ACHN (cell line): ENCODE results near the gene SUGCT.
"Not testable (repeated sequence)": the region's sequence is repeated elsewhere in the genome, so short reads cannot be mapped to it uniquely, and the experiment has no call there.

Experiments
- DNase-seq: peaks from one replicate; pipeline ENCODE4 v3.0.0-alpha.2; 2015
- in situ Hi-C: cut with HindIII; loops from 2 replicates; pipeline ENCODE4 v1.10.0; 2017; ENCODE audit warnings: low sequenced_read_pairs, low pct_ligation_motif_present, low pct_unique_long_range_greater_than_20kb

The SUGCT gene

GRCh38 chr7:40134428-40135316 is at the start of gene SUGCT, which contains the start of gene MPLKIP:
Gene SUGCT (plus strand): TSS chr7:40135005.
Gene MPLKIP (minus strand): TSS chr7:40134622. CDS start chr7:40134567, 55 bp downstream.
- DNase-seq, result peak; percentile 91
- in situ Hi-C loops, result no loop called here

DNA sequence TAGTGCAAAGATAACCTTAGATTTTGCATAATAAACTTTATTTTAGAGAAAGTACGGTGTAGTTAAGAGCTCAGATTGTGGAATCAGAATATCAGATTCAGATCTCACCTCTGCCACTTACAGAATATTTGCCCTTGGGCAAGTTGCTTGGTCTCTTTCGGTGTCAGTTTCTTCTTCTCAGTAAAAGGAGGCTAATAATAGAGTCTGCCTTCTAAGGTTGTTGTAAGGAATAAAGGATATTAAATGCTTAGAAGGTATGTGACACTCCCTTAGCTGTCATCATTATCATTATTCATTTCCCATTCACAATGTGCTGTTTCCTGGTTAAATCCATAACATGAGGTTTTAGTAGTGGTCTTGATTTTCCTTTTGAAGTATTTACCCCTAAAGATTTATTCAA is 42.6 kb upstream of the SUGCT start:
- in situ Hi-C loops, result no loop called here
- DNase-seq, result no peak

GRCh38 chr7:40093631-40094350 is 41.0 kb upstream of the SUGCT start:
- no peak for DNase-seq
- in situ Hi-C loops, result no loop called here

GRCh38 chr7:40095230-40095629 is 39.6 kb upstream of the SUGCT start:
- no peak for DNase-seq
- in situ Hi-C loops, result no loop called here

- no peak for DNase-seq
- in situ Hi-C loops, result no loop called here
Measured at GRCh38 chr7:40095695-40096327, 39.0 kb upstream of the SUGCT start.

DNA sequence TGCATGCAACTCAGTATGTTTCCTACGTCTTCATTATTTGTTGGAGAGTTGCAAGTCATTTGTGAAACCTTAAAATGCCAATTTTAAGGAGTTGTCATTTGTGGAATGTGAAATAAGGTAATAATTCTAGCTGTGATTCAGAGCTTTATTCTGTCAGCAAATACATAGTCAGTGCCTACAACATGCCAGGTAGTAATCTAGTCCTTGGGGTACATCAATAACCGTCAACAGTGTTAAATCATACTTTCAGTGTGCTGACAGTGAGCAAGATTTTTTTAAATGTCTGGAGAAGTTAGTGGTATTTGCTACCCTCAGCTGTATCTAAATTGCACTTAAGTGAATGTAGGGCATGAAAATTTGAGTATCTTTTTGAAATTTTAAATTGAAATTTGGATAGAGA is 37.1 kb upstream of the SUGCT start:
- in situ Hi-C loops, result no loop called here
- no peak for DNase-seq

GRCh38 chr7:40098810-40099209 is 36.0 kb upstream of the SUGCT start:
- no peak for DNase-seq
- in situ Hi-C loops, result no loop called here

DNA sequence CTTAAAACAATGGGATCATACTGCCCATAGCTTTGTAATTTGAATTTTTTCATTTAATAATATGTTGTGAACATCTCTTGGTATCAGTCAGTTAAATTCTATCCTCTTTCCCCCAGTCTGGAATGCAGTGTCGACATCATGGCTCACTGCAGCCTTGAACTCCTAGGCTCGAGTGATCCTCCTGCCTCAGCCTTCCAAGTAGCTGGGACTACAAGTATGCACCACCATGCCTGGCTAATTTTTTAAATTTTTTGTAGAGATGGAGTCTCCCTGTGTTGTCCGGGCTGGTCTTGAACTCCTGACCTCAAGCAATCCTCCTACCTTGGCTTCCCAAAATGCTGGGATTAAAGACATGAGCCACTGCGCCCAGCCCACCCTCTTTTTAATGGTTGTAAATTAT is 35.0 kb upstream of the SUGCT start:
- DNase-seq, result no peak
- in situ Hi-C loops, result no loop called here

DNA sequence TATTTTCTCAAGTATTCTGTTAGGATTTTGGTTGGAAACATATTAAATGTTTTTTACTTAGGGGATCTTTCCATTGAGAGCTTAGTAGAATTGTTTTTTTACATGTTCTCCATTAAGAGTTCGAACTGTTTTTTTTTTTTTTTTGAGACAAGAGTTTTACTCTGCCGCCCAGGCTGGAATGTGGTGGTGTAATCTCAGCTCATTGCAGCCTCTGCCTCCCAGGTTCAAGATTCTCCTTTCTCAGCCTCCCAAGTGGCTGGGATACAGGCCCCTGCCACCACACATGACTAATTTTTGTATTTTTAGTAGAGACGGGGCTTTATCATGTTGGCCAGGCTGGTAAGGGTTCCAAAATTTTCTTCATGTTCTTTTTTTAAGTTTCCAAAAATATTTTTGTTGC is 33.6 kb upstream of the SUGCT start:
- in situ Hi-C loops, result no loop called here
- DNase-seq, result no peak

- in situ Hi-C loops, result no loop called here
Measured at GRCh38 chr7:40102897-40103296, 31.9 kb upstream of the SUGCT start.

DNA sequence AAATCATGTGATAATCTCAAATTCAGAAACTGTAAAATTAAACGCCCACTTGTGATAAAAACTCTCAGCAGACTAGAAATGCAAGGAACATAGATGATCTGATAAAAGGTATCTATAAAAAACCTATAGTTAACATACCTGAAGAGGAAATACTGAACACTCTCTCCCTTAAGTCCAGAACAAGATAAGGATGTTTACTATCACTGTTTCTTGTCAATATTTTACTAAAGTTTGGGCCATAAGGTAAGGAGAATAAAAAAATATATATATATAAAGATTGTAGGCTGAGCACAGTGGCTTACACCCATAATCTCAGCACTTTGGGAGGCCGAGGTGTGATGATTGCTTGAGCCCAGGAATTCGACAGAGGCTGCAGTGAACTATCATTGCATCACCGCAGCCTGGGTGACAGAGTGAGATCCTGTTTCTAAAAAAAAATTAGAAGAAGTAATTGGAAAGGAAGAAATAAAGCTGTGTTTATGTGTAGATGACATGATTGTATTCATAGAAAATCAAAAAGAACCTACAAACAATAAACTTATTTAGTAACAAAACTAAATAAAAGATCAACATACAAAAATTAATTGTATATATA is 28.8 kb upstream of the SUGCT start:
- DNase-seq, result no peak
- in situ Hi-C loops, result no loop called here

More at GRCh38 chr7:40102897-40103296, 31.9 kb upstream of the SUGCT start:
- DNase-seq, result no peak

DNA sequence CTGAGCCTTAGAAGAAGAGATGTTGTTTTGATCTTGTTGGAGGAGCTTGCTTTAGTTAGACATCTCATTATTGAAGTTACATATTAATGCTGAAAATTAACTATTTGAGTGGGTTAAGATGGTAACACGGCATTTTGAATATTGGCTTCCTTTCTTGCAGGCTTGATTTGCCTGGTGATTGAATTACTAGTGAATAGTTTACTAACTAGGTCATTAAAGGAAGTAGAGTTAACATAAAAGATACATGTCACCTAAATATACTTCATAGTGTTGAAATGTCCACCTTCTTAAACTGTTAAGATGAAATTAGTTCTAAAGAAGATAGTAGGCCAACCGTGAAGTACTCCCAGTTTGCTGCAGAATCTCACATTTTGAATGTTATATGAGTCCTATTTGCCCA is 18.9 kb upstream of the SUGCT start:
- in situ Hi-C loops, result no loop called here
- no peak for DNase-seq

- in situ Hi-C loops, DNase-seq: not testable (repeated sequence)
Measured at GRCh38 chr7:40117199-40117598, 17.6 kb upstream of the SUGCT start.

- DNase-seq, in situ Hi-C loops: not testable (repeated sequence)
Measured at GRCh38 chr7:40118201-40118600, 16.6 kb upstream of the SUGCT start.

DNA sequence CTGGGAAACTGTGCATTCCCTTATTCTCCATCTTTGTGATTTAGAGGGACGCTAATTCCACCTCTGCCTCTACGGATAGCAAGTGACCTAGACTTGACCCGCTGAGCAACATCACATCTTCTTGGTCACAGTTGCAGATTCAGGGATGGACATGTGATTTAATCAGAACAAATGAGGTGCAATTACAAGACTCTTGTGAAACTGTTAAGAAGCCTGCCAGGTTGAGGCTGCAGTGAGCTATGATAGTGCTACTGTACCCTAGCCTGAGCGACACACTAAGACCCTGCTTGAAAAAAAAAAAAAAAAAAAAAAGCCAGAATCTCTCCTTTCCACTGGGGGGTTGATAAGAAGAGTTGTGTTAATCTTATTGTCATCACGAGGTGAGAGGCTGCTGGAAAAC is 14.8 kb upstream of the SUGCT start:
- no peak for DNase-seq
- in situ Hi-C loops, result no loop called here

DNA sequence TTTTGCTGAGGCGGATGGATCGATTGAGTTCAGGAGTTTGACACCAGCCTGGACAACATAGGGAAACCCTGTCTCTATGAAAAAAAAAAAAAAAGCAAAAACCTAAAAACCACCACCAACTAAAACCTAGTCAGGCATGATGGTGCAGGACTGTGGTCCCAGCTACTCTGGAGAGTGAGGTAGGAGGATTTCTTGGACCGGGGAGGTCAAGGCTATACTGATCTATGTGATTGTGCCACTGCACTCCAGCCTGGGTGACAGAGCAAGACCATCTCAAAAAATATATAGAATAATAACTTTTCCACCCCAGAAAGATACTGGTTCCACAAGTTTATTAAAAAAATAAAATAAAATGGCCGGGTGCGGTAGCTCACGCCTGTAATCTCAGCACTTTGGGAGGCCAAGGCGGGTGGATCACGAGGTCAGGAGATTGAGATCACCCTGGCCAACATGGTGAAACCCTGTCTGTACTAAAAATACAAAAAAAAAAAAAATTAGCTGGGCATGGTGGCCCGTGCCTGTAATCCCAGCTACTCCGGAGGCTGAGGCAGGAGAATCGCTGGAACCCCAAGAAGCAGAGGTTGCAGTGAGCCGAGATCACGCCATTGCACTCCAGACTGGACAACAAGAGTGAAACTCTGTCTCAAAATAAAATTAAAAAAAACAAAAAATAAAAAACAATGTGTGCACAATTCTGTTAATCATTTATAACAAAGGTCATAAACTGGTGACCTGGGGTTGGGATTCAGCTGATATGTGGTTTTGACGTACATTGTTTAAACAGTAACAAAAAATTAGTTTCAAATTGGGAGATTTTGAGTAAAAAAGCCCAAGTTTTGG is 12.5 kb upstream of the SUGCT start:
- DNase-seq, in situ Hi-C loops: not testable (repeated sequence)

DNA sequence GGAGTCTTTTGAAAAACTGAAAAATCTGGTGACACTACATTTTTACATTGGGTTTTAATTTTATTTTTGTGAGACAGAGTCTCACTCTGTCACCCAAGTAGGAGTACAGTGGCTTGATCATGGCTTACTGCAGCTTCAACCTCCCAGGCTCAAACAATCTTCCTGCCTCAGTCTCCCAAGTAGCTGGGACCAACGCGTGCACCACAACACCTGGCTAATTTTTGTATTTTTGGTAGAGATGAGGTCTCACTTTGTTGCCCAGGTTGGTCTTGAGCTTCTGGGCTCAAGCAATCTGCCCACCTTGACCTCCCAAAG is 11.9 kb upstream of the SUGCT start:
- in situ Hi-C loops, result no loop called here
- no peak for DNase-seq
